EL (cell line): ENCODE data around the gene PPP2R2C.

Source experiments
- DNase-seq: peaks from one replicate; pipeline ENCODE4 v3.0.0-alpha.2; 2016

Gene PPP2R2C

DNA sequence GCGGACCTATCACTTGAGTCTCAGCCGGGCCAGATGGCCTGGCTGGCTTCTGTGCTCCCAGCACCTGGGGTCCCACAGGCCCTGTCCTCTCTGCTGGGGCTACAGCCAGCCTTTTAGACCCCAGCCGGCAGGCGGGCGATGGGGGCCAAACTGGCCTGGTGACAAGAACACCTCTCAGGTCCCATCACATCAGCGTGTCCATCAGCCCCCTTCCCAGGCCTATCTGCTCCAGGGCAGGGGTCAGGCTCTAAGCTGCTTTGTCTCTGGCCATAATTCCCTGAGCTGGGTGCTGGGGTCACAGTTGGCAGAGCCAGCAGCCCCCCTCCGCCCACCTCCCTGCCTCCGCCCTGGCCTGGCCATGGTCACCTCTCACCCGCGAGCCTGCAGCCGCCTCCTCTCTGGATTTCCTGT lies 77.7 kb downstream of the PPP2R2C start:
- no peak for DNase-seq

DNA sequence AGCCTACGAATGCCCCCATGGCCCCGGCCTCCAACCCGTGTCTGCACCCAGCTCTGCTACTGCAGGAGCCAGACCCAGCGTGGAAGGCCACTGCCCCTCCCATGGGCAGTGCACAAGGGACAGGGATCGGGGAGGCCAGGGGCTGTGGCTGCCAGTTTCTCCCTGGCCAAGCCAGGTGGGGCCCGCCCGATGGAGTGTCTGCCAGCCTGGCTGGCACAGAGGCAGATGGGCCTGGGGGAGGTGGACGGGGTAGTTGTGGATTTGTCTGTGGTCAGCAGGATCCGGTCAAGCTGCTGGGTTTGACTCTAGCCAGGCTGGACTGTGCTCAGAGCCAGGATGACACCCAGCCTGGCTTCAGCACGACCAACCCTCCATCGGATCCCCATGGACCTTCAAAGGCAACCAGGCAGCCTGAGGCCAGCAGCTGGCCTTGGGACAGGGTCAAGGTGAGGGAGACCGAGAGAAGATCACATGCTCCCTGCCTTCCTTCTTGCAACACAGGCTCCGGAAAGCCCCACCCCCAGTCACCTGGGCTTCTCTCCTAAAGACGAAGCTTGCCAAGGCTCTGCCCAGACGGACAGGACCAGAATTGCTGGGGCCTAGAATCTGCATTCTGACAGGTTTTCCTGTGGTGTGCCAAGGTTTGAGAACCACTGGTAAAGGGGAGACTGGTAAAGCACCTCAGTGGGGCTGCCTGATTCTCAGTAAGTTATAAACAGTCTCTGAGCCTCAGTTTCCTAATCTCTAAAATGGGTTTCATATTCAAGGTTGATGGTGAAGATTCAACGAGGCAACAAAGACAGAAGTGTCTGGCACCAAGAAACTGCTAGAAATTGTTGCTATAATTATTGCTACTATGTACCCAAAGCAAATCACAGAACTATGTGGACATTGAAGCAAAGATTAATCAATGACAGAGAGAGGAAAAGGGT lies 78.6 kb downstream of the PPP2R2C start:
- no peak for DNase-seq

DNA sequence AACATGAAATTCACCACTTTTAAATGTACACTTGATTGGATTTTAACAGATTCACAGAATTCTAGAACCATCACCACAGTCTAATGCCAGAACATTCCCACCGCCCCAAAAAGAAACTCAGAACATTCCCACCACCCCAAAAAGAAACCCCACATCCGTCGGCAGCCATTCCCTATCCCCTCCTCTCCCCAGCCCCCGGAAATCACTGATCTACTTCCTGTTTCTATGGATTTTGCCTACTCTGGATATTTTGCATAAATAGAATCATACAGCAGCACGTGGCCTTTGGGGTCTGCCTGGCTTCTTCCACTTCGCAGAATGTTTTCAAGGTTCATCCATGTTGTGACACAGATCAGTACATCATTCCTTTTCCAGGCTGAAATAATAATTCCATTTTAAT lies 79.3 kb downstream of the PPP2R2C start:
- DNase-seq: no peak

DNA sequence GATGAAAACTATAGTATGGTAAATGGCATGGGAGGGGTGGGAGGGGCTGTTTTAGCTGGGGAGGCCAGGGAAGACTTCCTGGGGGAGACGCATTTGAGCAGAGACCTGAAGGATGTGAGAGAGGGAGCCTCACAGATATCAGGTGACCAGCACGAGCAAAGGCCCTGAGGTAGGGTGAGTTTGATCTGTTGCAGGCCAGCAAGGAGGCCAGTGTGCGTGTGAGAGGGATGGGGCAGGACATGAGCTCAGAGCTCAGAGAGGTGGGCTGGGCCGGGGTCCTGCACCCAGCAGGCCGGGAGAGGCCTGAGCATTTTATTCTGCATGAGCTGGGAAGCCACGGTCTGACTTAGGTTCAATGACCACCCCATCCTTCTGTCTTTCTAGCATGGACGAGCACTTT lies 80.0 kb downstream of the PPP2R2C start:
- no peak for DNase-seq

DNA sequence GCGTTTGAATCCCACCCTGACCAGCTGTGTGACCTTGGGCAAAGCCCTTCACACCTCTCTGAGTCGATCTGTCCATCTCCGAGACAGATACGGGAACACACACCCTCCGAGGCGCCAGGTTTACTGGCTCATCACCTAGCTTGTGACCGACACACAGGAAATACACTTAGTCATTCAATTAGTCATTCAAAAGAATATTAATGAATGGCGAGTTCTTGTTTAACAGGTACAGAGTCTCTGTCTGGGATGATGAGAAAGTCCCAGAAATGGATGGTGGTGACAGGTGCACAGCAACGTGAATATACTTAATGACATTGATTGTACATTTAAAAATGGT lies 80.6 kb downstream of the PPP2R2C start:
- DNase-seq: no peak

DNA sequence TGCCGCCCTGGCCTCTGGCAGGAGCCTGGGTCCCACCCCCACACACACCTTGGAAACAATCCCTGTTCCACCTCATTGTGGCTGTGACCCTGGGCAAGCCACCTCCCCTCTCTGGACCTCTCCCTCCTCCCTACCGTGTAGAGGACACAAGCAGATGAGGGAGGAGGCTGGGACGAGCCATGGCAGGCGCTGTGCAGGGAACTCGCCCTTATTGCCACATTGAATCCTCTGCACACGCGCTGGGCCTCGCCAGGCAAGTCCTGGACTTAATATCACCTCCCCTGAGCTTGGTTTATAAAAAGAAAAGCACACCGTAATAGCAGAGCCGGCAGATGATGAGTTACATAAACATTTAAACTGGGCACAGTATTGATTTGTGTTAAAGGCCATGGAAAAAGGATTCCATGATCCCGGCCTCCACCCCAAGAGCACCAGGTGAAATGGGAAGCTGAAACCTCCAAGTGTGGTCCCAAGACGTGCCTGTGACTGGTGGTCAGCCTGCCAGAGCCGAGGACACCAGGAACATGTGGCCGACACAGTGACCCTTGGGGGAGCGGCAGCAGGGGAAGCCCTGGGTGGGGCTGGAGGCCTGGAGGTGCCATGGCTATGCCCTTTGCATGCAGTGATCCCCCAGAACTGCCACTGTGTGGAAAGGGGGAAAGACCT lies 81.1 kb downstream of the PPP2R2C start:
- no peak for DNase-seq

DNA sequence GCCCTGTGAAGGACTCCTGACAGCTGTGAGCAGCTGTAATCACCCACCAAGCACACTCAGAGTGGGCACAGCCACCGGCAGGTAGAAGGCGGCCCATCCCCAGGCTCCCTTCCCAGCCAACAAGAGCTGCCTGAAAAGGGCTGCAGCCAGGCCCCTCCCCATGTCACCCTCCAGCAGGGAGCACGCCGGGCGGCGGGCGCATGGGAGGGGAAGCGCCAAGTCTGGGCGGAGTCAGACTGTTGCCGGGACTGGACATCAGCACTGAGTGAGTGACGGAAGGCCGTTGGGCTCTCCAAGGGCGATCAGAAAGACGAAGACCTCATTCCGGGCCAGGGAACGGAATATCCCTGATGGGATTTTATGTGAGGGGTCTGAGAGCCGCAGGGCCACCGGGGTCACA lies 82.1 kb downstream of the PPP2R2C start:
- no peak for DNase-seq

DNA sequence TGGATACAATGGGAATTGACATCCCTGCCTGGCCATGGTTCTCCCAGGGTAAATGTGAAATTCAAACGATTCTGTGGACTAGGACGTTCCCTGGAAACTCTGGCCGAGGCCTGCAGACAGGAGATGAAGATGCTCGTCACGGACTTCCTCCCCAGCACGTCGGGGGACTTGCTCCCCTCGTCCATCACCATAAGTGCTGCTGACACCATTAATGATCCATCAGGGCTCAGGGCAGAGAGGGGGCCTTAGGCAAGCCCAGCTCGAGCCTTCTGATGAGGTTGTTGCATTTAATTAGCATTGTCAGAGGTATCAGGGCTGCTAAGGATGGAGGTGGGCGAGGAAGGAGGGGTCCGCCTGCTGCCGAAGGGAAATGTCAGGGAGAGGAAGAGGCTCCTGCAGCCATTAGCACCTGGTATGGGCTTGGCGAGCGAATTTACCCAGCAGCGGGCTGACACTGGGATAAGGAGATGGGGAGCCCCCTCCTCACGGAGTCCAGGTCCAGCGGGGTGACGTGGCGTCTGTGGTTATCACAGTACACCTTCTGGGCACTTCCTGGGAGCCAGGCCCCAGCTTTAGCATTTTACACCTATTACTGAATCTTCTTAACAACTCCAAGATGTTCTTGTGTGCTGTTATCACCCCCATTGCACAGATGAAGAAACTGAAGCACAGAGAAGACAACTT lies 83.1 kb downstream of the PPP2R2C start:
- DNase-seq: no peak

DNA sequence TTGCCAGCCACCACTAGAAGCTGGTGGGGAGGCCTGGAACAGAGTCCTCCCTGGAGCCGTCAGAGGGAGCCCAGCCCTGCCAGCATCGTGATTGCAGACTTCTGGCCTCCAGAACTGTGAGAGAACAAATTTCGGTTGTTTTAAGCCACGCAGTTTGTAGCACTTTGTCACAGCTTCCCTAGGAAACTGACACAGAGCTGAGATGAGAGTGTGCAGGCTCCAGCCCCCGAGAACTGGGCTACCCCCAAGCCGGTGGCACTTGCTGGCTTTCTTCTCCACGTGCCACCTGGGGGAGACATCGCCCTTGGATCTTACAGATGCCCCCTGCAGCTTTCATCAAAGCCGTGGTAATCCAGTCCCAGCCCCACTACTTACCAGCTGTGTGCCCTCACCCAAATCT lies 83.7 kb downstream of the PPP2R2C start:
- DNase-seq: no peak

DNA sequence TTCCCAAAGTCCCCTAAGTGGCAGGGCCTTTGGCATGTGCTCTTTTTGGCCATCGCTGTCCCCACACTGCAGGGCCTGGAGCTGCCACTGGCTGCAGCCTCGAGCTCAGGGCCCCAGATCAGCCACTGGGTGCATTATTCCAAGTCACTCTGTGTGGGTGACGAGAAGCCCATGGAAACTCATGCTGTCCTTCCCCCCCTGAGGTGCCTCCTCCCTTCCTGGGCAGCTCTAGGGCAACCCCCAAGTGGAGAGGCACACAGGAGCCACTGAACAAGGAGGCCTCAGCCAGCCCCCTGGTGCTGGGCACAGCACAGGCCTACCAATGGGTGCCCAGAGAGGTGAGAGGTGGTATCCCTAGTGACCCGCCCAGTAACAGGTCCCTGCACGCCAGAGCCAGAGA lies 84.5 kb downstream of the PPP2R2C start:
- DNase-seq: no peak

DNA sequence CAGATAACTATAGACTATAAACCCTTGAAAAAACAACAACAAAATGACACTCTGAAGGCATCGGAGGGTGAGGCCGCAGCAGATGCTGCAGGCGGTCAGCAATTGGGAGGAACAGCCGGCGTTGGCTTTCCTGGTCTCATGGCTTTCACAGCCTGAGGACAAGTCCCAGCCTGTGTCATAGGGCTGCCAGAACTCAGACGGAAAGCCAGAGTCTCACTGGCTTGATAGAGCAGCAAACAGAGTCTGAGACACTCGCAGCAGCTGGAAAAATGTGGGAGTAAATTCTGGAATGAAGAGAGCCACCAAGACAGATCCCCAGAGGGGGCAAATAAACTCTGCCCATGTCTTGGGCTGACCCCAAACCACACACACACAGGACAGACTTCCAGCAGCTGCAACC lies 86.3 kb downstream of the PPP2R2C start:
- DNase-seq: no peak

DNA sequence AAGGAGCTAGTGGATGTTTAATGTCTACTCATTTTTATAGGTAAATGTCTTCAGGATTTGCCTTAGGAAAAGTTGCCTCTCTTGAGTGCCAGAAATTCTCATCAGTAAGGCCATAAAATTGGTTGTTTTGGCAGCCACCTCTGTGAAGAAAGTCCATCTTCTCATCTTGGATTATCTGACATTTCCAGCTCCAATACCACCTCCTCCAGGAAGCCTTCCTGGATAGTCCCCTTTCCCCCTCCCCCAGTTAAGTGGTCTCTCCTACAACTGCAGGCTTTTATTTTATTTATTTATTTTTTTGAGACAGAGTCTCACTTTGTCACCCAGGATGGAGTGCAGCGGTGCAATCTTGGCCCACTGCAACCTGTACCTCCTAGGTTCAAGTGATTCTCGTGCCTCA lies 87.1 kb downstream of the PPP2R2C start:
- no peak for DNase-seq

DNA sequence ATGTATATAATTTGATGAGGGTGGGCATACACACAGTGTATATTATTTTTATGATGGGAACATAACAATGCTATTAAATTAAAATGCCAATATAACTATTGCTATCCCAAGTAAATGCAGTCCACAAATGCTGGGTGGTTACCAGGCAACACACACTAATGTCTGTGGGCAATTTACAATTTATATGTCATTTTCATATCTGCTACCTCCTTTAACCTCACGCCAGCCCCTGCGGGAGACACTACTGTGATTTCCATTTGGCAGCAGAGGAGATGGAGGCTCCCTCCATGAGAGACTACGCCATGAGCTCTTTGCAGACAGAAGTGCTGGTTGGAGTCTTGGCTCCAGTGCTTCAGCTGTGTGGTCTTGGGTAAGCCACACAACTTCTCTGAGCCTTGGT lies 87.9 kb downstream of the PPP2R2C start:
- DNase-seq: no peak

DNA sequence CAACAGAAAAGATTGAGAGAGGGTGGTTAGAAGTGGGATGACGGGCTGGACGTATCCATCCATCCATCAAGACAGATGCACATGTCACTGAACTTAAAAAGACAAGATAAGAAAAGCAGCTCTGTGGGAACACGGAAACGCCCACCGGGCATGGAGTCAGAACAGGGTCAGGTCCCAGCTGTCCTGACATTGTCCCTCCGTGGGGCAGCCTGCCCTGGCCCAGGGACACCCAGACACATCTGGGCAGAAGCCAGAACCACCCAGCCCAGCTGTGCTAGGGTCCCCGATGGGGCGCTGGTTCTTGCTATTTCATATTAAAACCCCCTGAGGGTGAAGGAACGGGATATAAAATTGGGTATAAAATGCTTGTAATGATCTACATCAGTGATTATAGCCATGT lies 88.5 kb downstream of the PPP2R2C start:
- DNase-seq: no peak

DNA sequence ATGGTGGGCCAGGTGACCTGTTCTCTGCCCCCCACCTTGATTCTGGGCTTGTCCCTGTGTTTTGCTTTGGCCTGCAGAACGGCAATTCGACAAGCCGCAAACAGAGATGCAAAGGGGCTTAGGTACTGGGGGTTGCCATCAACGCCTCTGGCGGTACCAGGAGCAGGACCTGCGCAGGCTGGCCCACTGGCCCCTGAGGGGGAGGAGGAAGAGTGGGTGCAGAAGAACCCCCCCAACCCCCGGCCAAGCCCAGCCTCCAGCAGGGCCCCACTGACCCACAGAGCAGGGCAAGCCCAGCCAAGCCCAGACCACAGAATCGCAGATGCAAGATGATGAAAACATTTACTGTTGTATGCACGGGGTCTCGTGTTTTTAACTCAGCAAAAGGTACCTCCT lies 89.4 kb downstream of the PPP2R2C start:
- DNase-seq: no peak

DNA sequence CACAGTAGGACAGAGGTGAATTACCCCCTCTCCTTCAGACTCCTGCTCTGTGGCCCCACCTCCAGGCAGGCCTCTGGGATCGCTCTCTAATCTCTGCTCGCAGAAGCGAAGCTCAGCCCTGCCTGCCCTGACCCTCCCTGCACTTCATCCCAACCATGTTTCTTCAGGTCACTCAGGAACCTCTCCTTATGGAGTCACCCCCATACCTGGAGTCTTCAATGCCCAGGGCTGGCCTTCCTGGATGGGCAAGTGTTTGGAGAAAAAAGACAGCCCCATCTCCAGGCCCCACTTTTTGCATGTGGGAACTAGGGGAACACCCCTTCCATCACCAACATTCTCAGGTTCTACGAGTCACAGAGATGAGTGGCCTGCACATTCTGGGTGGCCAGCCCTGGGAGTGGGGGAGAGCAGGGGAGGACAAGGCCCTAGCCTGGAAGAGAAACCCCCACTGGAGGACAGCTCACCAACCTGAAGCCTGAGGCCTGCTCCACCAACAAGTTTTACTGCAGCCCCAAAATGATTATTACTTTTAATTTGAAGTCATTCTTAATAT lies 90.8 kb downstream of the PPP2R2C start:
- DNase-seq: no peak

DNA sequence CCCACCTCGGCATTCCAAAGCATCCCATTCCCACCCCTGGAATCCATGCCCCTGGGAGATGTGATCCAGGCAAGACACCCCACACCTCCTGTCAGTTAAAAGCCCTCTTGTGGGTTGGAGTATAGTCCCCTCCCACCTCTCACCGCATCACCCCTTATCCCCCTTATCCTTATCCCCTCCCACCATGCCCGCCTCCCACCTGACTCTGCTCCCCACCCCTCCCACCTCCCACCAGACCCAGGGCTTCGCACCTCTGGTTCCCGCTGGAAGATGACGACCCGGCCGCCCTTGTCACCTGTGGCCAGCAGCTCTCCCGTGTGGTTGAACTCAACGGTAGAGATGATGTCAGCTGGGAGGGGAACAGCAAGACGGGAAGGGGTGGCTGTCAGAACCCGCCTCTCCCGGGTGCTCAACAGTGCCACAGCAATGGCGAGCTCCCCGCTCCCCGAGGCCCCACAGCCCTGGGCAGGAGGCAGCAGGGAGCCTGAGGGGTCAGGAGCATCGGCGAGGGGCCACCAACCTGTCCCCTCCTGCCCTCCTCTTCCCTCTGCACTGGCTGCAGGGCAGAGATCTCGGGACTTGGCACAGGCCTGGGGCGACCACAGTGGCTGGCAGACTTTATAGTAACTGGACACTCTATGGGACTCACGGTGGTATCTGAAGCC lies 91.5 kb downstream of the PPP2R2C start:
- DNase-seq: no peak

DNA sequence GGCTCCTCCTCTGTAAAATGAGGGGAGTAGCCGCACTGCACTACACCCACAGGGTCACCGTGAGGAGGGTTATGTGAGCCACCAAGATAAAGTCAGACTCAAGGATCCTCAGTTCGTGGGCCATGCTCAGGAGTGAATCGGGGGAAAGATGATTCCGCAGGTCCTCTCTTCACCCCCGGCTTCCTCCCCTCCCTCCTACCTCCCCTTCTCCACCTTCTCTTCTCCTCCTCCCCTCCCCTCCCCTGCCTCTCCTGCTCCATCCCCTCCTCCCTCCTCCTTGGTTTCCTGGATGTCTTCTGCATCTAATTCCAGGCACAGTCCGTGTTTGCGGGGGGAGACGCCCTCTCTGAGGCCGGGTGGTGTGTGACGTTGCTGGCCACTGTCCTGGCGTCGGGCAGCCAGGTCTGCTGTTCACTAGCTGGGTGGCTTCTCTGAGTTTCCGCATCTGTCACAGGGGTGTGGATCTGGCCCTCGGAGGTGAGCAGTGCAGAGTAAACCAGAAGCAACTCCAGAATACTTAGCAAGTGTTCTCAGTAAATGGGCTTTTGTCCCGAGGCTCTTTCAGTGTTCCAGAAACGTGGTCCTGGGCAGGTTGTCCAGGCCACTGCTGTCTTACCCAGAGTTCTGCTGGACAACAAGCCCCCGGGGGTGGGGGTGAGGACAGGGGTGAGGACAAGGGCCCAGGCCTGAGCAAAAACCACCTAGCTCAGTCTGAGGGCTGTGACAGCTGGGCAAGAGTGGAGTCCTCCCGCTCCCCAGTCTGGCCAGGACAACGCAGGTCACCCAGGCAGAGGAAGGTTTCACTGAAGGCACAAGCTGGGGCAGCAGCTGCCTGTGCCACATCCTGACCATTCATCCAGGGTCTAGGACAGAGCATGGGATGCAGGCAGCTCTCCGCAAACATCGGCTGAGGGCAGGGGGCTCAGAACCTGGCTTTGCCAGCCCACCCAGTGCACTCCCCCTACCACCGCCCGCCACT lies 92.4 kb downstream of the PPP2R2C start:
- DNase-seq: no peak

DNA sequence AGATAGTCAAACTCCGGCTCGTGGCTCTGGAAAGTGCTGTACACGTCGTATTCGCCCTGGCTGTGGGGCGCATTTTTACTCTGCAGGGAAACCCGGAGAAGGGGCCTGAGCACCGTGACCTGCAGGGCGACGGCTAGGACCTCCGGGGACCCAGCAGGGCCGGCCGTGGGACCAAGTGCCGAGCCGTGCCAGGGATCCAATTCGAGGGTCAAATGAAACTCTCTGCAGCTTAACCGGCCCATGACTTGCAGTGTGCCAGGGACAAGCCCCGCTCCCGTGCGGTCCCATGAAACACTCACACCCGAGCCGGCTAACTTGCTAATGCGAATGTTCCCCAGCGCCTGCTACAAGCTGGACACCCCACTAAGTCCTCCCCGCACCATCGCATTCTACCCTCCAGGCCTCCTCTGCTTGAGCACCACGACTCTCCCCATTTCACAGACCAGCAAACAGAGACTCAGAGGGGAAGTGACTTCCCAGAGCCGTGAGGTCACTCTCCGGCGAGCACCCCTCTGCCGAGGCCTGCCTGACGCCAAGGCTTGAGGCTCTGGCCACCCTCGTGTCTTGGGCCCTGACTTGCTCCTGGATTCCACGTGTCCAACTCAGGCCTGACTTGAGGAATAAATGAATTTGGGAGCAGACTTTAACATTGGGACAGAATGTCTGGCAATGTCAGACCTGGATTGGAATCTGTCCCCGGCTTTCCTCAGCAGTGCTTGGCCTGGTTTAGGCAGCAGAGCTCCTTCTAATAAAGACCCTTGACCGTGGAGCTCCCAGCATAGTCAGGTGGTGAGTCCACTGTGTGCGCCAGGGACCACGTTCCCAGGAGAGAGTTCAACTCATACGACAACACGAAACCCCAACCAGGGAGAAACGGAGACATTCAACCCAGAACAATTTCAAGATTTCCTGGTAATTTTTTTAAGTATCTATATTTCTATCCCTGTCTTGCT lies 93.6 kb downstream of the PPP2R2C start:
- DNase-seq: no peak

DNA sequence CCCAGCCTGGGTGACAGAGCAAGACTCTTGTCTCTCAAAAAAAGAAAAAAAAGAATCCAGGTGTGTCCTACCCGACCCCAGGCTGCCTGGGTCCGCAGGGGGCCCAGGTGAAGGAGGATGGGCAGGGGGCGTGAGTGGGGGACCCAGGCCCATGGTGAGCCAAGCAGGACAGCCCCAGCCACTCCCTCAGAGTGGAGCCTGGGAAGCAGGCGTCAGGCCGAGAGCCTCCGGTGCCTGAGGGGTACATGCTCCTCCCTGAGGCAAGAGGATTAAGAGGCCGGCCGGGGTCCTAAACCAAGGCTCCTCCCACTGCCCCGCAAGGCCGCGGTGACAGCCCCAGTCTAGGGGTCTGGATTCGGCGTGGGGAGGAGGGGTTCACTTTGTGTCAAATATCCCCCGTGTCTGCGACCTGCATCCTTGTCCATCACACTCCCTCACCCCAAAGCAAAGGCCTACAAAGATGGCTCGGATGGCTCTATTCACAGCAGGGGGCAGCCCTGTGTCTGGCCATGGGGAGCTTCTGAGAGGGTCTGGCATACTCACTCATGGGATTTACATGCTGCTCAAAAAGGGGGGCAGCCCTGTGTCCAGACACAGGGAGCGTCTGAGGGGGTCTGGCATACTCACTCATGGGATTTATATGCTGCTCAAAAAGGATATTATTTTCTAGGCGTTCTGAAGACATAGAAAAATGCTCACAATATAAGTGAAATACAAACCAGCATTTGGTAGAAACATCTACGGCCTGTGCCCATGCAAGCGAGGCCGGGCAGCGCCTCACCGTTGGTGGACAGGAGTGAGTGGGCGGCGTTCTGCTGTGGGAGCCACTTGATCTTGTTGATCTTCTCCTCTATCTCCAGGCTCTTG lies 94.6 kb downstream of the PPP2R2C start:
- DNase-seq: no peak
